GM04504 (cell line): Measurements from ENCODE around the gene CFAP210.
"Not testable (repeated sequence)": the region's sequence is repeated elsewhere in the genome, so short reads cannot be mapped to it uniquely, and the experiment has no call there.

Source experiments
- DNase-seq: peaks from one replicate; pipeline ENCODE4 v3.0.0-alpha.2; 2012; ENCODE audit warnings: low read depth

The CFAP210 gene

DNA sequence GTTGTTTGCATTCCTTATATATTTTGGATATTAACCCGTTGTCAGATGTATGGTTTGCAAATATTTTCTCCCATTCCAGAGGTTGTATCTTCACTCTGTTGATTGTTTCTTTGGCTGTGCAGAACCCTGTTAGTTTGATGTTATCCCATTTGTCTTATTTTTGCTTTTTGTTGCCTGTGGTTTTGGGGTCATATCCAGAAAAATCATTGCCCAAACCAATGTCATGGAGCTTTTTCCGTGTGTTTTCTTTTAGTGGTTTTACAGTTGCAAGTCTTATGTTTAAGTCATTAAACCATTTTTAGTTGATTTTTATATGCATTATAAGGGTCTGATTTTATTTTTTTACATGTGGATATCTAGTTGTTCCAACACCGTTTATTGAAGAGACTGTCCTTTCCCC lies 74.3 kb downstream of the CFAP210 start:
- DNase-seq = no peak

DNA sequence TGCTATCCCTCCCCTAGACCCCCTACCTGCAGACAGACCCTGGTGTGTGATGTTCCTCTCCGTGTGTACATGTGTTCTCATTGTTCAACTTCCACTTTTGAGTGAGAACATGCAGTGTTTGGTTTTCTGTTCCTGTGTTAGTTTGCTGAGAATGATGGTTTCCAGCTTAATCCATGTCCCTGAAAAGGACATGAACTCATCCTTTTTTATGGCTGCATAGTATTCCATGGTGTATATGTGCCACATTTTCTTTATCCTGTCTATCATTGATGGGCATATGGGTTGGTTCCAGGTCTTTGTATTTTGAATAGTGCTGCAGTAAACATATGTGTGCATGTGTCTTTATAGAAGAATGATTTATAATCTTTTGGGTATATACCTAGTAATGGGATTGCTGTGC lies 78.2 kb downstream of the CFAP210 start:
- not testable (repeated sequence) for DNase-seq

DNA sequence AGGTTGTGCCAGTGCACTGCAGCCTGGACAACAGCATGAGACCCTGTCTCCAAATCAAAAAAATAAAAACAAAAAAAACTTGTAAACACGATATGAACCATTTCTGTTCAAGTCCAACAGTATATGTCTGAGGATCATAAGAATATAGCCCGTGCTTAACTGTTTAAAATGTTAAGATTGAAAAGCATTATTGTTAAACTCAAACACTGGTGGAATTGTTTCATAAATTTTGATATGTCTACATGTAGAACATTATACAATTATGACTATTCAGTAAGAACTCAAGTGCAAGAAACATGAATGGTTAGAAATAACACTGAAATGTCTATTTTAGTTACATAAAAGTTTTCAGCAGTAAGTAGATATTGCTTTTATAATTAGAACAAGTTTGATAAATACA lies 80.3 kb downstream of the CFAP210 start:
- DNase-seq = no peak

- no peak for DNase-seq
Observed at GRCh38 chr2:169609264-169609663, 84.9 kb downstream of the CFAP210 start.

DNA sequence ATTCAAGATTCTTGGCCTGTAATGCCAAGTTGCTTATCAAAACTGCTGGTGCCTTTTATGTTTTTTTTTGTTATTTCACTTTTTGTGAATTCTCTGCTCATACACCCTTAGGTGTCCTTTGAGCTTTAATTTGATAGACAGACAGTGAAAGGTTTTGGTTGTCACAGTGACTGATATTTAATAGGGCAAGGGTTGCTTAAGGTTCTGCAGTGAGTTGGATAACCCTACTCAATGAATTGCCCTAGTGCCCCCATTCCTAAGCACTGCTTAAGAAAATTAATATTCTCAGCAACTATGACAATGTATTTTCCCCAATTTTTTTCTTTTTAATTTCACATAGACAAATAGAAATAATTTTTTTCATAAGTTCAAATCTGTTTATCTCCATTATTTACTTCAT lies 94.6 kb downstream of the CFAP210 start:
- no peak for DNase-seq

DNA sequence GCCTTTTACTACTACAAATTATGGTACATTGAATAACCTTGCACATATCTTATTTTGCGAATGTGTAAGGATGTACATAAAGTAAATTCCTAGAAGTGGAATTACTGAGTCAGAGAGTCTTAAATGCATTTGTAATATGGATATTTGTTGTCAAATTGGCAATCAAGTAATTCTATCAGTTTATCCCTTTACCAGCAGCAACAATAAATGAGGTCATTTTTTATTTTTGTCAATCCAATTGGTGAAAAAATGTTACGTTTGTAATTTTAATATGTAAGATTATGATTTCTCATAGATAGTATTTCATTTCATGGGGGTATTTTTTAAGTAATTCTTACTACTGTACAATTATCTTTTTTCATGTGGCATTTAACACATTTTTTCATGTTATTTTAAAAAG lies 95.2 kb downstream of the CFAP210 start:
- no peak for DNase-seq

DNA sequence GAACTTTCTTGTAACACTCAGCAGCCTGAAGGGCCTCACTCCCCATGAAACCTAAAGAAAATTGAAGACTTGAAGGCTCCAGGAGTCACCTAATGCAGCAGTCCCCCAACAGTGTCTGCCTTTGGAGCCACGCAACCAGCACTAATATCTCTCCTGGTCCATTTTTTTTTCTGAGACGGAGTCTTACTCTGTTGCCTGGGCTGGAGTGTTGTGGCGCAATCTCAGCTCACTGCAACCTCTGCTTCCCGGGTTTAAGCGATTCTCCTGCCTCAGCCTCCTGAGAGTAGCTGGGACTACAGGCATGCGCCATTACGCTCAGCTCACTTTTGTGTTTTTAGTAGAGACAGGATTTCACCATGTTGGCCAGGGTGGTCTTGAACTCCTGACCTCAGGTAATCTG lies 97.7 kb downstream of the CFAP210 start:
- not testable (repeated sequence) for DNase-seq
